ENCODE measurements around the gene ZNF654. TPM values are rescaled to one million over a fixed set of nuclear protein-coding genes. Genes with fewer than 3 reads are reported as not detected.

The ZNF654 gene
- total and polyA plus RNA-seq, 2 donors (not counting 1 experiment from before 2014, with no cell fraction given) = 4.0 to 19.5 TPM

DNA sequence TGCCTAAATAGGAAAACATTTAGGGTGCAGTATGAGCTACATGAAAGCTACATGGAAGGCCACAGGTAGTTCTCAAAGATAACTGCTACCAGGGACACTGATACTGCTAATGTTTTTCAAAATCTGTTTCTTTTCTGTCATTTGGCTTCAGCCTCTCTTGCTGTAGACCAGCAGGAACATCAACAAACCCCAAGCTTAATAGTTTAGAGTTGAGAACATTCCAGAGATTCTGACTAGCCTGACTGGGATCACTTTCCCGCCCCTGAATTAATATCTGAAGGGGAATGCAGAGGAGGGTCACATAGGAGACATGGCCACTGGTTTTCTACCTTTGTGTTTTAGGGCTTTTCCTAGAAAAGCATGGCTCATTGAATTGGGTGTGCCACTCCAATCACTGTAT lies 73.8 kb downstream of the ZNF654 start:
- Histone ChIP-seq H3K9me3 (ENCODE audit: control extremely low read depth in 1 of 3, control insufficient read depth in 2 of 3, insufficient read depth in 1 of 3, low read length in 2 of 3) (no peaks in the 10 kb centered on the region), H3K4me3 (ENCODE audit: control extremely low read depth in 1 of 5, extremely low read depth in 1 of 5, insufficient read depth in 1 of 5, low read depth in 2 of 5, low read length in 4 of 5) (no peak overlapping the region), H3K4me2 (replicated peaks; ENCODE audit: low read depth, low read length, poor library complexity, severe bottlenecking) (no peak overlapping the region), H3K27ac (ENCODE audit: low read length in 2 of 2) (no peak overlapping the region), H3K9ac (ENCODE audit: low read length) (no peak overlapping the region), H3K79me2 (ENCODE audit: control insufficient read depth, insufficient read depth, low read length) (no peaks in the 10 kb centered on the region), H3K27me3 (replicated peaks in 1 of 4; ENCODE audit: control extremely low read depth in 1 of 4, control insufficient read depth in 3 of 4, insufficient read depth in 4 of 4, low read length in 3 of 4) (no peaks in the 10 kb centered on the region), H4K20me1 (ENCODE audit: control insufficient read depth, insufficient read depth, low read length, poor library complexity, severe bottlenecking) (peaks cover 3% of the 10 kb centered on the region), H2AFZ (ENCODE audit: insufficient read depth, low read depth, low read length, poor library complexity, severe bottlenecking) (no peak overlapping the region), H3K4me1 (ENCODE audit: control insufficient read depth in 2 of 2, insufficient read depth in 2 of 2, low read length in 2 of 2) (no peaks in the 10 kb centered on the region), H3K36me3 (replicated peaks in 1 of 2; ENCODE audit: control extremely low read depth in 1 of 2, control insufficient read depth in 1 of 2, extremely low read depth in 1 of 2, insufficient read depth in 2 of 2, low read length in 1 of 2) (peaks cover 14 to 21% of the 10 kb centered on the region in 2 experiments)
- WGBS (ENCODE audit: insufficient coverage) = 100% methylated on average over 1 of the region's 1 CpG
- H3K27ac Mint-ChIP-seq = no peak overlapping the region
- intact Hi-C loops (cut with micrococcal nuclease) = no loop called here
- TF ChIP-seq EZH2 (IDR thresholded peaks at IDR 0.05; ENCODE audit: borderline replicate concordance, insufficient read depth, low read depth, low read length, poor library complexity, severe bottlenecking) = no peak
- POLR2A ChIA-PET = no interaction called here
- CTCF ChIA-PET = interaction anchor here (1.6 kb wide), 1 partner anchor 20 kb away, joined by 7 read pairs; no protein-coding TSS in a partner anchor
- H3K4me3 Mint-ChIP-seq = no peak overlapping the region
- H3K4me1 Mint-ChIP-seq = no peaks in the 10 kb centered on the region
- no peak for DNase-seq
- no peak for ATAC-seq (ENCODE audit: low read depth)
- no peaks in the 10 kb centered on the region for H3K9me3 Mint-ChIP-seq (ENCODE audit: insufficient read depth)
- no peaks in the 10 kb centered on the region for H3K27me3 Mint-ChIP-seq

DNA sequence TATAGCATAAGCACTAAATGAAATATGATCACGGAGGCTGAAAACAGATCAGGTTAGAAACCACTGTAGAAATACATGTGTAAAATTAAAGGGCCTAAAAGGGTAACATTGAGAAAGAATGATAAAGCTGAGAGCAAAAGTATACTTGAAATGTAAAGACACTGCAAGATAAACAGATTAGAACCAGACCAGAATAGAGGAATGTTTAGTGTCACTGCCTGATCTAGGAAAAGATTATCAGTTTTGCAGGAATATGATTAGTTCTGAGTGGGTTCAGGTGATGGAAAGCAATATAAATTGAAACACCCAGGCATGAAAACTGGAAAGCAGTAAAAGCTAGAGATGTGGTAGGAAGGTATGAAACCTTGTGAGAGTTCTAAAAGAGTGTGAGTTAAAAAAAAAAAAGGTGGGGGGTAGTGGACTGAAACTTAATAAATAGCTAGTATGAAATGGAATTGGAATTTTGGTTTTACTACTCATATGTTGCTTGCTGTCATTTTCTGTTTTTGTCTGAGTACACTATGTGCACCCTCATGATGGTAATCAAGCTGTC lies 74.7 kb downstream of the ZNF654 start:
- no peak overlapping the region for H3K27ac Mint-ChIP-seq
- no peak overlapping the region for H3K4me2 ChIP-seq (replicated peaks; ENCODE audit: low read depth, low read length, poor library complexity, severe bottlenecking)
- WGBS (ENCODE audit: insufficient coverage) = no CpG with 5 or more reads among the region's 1 CpG

More for the DNA sequence above, 74.7 kb downstream of the ZNF654 start:
- no peak overlapping the region for H3K9ac ChIP-seq (ENCODE audit: low read length)
- Mint-ChIP-seq H3K4me3 (no peak overlapping the region), H3K27me3 (no peaks in the 10 kb centered on the region), H3K9me3 (ENCODE audit: insufficient read depth) (no peaks in the 10 kb centered on the region), H3K4me1 (no peaks in the 10 kb centered on the region)
- ChIA-PET POLR2A (interaction anchor here (0.7 kb wide), 1 partner anchor 15 kb away, joined by 4 read pairs; no protein-coding TSS in a partner anchor), CTCF (interaction anchor here (1.1 kb wide), 1 partner anchor 16 kb away, joined by 3 read pairs; the partner anchor contains the start of gene C3orf38)
- peaks cover 3% of the 10 kb centered on the region for H4K20me1 ChIP-seq (ENCODE audit: control insufficient read depth, insufficient read depth, low read length, poor library complexity, severe bottlenecking)
- ATAC-seq (ENCODE audit: low read depth) (no peak), DNase-seq (no peak)
- no peaks in the 10 kb centered on the region for H3K4me1 ChIP-seq (ENCODE audit: control insufficient read depth in 2 of 2, insufficient read depth in 2 of 2, low read length in 2 of 2)
- intact Hi-C loops (cut with micrococcal nuclease) = no loop called here
- H3K4me3 ChIP-seq (ENCODE audit: control extremely low read depth in 1 of 5, extremely low read depth in 1 of 5, insufficient read depth in 1 of 5, low read depth in 2 of 5, low read length in 4 of 5) = no peak overlapping the region
- TF ChIP-seq, protein P1, sequence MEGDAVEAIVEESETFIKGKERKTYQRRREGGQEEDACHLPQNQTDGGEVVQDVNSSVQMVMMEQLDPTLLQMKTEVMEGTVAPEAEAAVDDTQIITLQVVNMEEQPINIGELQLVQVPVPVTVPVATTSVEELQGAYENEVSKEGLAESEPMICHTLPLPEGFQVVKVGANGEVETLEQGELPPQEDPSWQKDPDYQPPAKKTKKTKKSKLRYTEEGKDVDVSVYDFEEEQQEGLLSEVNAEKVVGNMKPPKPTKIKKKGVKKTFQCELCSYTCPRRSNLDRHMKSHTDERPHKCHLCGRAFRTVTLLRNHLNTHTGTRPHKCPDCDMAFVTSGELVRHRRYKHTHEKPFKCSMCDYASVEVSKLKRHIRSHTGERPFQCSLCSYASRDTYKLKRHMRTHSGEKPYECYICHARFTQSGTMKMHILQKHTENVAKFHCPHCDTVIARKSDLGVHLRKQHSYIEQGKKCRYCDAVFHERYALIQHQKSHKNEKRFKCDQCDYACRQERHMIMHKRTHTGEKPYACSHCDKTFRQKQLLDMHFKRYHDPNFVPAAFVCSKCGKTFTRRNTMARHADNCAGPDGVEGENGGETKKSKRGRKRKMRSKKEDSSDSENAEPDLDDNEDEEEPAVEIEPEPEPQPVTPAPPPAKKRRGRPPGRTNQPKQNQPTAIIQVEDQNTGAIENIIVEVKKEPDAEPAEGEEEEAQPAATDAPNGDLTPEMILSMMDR (IDR thresholded peaks at IDR 0.05) = no peak
- TF ChIP-seq EZH2 (IDR thresholded peaks at IDR 0.05; ENCODE audit: borderline replicate concordance, insufficient read depth, low read depth, low read length, poor library complexity, severe bottlenecking) = no peak
- H3K79me2 ChIP-seq (ENCODE audit: control insufficient read depth, insufficient read depth, low read length) = no peaks in the 10 kb centered on the region
- H3K27ac ChIP-seq (ENCODE audit: low read length in 2 of 2) = no peak overlapping the region
- H3K9me3 ChIP-seq (ENCODE audit: control extremely low read depth in 1 of 3, control insufficient read depth in 2 of 3, insufficient read depth in 1 of 3, low read length in 2 of 3) = no peaks in the 10 kb centered on the region
- no peak overlapping the region for H2AFZ ChIP-seq (ENCODE audit: insufficient read depth, low read depth, low read length, poor library complexity, severe bottlenecking)
- peaks cover 12 to 23% of the 10 kb centered on the region in 2 experiments for H3K36me3 ChIP-seq (replicated peaks in 1 of 2; ENCODE audit: control extremely low read depth in 1 of 2, control insufficient read depth in 1 of 2, extremely low read depth in 1 of 2, insufficient read depth in 2 of 2, low read length in 1 of 2)
- H3K27me3 ChIP-seq (replicated peaks in 1 of 4; ENCODE audit: control extremely low read depth in 1 of 4, control insufficient read depth in 3 of 4, insufficient read depth in 4 of 4, low read length in 3 of 4) = no peaks in the 10 kb centered on the region
